ENCODE results near the gene VEZF1.

VEZF1 gene

DNA sequence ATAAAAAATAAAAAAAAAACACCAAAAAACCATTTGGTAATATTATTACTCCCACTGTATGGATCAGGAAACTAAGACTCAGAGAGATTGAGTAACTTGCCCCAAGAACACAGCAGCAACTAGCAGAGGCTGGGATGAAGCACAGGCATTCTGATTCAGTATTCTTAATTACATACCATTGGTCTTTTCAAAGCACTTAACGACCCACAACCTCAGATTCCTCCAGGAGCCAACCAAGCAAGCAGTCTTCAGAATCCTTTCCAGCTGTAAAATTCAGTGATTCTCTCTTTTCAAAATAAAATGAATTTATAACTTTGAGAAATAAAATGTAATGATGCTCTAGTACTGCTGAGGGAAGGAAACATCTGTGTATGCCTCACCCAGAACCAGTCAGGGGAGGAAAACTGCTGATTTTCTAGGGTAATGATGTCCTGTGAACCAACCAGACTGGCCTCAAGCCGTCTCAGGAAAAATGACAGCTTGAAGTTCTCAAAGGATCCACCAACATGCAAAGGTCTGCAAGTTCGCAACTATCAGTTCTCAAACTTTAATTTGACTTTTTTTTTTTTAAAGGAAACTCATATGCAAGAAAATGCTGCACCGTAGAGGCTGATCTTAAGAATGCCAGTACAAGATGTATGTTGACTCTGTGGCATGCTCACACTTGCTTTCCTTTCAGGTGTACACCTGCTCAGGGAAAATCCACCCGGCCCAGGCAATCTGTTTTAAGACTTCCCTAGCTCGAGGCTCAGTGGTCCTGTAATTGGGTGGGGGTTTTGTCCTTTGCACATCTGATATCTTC lies 41.9 kb downstream of the VEZF1 start:
- H3K4me1 ChIP-seq (ENCODE audit: control insufficient read depth in 1 of 2, insufficient read depth in 2 of 2, low read length in 2 of 2), result peaks cover 49 to 79% of the 10 kb centered on the region in 2 donors
- peak overlapping the region; percentile 91 for H3K27ac ChIP-seq (ENCODE audit: low read length)
- H3K36me3 ChIP-seq (ENCODE audit: control insufficient read depth in 1 of 2, insufficient read depth in 2 of 2, low read length in 2 of 2), result no peaks in the 10 kb centered on the region

DNA sequence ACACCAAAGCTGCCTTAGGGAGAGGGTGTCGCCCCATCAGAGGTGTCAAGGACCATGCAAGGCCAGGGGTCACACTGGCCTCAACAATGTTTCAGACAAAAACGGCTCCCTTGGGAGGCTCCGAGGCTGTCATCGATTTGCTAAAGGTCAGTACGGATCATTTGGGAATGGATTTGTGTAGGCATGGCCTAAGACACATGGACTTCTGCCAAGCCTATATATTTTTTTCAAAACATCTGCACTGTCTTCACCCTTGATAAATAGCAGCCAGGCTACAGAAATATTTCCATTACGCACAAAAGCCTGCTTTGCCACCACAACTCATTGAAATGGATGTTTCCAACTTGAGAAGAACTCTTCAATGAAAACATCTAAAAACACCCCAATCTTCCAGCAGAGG lies 43.1 kb downstream of the VEZF1 start:
- Histone ChIP-seq H3K36me3 (ENCODE audit: control insufficient read depth in 1 of 2, insufficient read depth in 2 of 2, low read length in 2 of 2) (no peaks in the 10 kb centered on the region), H3K9me3 (ENCODE audit: control insufficient read depth in 1 of 2, low read length in 2 of 2) (no peaks in the 10 kb centered on the region), H3K27ac (ENCODE audit: low read length) (peak overlapping the region; percentile 91), H3K27me3 (ENCODE audit: low read depth, low read length) (no peaks in the 10 kb centered on the region), H3K4me3 (ENCODE audit: low read depth in 1 of 2, low read length in 2 of 2) (no peak overlapping the region), H3K4me1 (ENCODE audit: control insufficient read depth in 1 of 2, insufficient read depth in 2 of 2, low read length in 2 of 2) (peaks cover 53 to 81% of the 10 kb centered on the region in 2 donors)

More for the DNA sequence above, 41.9 kb downstream of the VEZF1 start:
- H3K4me3 ChIP-seq (ENCODE audit: low read depth in 1 of 2, low read length in 2 of 2), result peak overlapping the region; percentile 59 to 73
- no peaks in the 10 kb centered on the region for H3K9me3 ChIP-seq (ENCODE audit: control insufficient read depth in 1 of 2, low read length in 2 of 2)
- H3K27me3 ChIP-seq (ENCODE audit: low read depth, low read length), result no peaks in the 10 kb centered on the region

DNA sequence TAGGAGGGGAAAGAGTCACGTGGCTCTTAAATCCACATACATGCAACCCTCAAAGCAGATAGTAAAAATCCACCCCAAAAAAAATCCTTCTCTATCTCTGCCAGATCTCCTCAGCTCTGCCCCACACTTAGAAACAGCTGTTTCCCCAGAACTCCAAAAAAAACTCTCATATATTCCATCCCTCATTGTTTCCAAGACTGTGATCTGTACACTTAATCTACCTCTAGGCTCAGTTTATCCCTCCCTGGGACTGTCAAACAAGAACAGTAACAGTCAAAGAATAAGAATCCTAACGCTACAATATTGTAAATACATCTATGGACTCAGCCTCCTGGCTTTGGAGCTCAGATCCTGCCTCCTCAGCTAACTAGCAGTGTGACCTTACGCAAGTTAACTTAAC lies 44.4 kb downstream of the VEZF1 start:
- H3K4me1 ChIP-seq (ENCODE audit: control insufficient read depth in 1 of 2, insufficient read depth in 2 of 2, low read length in 2 of 2), result peaks cover 49 to 81% of the 10 kb centered on the region in 2 donors

DNA sequence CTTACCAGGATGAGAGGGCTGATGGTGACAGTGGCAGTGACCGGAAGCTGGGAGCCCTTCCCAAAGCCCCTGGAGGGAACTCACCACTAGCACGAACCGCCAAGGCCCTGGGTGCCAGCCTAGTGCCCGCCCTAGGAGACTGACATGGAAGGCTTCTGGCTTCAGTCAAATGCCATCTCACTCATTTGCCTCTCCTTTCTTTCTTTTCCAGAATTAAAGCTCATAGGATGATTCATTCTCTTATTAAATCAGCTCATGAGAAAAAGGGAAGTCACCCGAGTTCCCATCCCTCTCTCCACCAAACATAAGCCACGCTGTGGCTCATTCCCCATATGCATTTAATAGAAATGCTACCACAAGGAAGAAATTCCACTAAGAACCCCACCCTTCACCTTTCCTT lies 44.9 kb downstream of the VEZF1 start:
- no peak overlapping the region for H3K4me3 ChIP-seq (ENCODE audit: low read depth in 1 of 2, low read length in 2 of 2)
- no peaks in the 10 kb centered on the region for H3K9me3 ChIP-seq (ENCODE audit: control insufficient read depth in 1 of 2, low read length in 2 of 2)
- no peaks in the 10 kb centered on the region for H3K27me3 ChIP-seq (ENCODE audit: low read depth, low read length)
- H3K36me3 ChIP-seq (ENCODE audit: control insufficient read depth in 1 of 2, insufficient read depth in 2 of 2, low read length in 2 of 2), result no peaks in the 10 kb centered on the region
- H3K27ac ChIP-seq (ENCODE audit: low read length), result peak overlapping the region; percentile 82
- H3K4me1 ChIP-seq (ENCODE audit: control insufficient read depth in 1 of 2, insufficient read depth in 2 of 2, low read length in 2 of 2), result peaks cover 44 to 82% of the 10 kb centered on the region in 2 donors

More for the DNA sequence above, 44.4 kb downstream of the VEZF1 start:
- peak overlapping the region; percentile 82 for H3K27ac ChIP-seq (ENCODE audit: low read length)
- H3K4me3 ChIP-seq (ENCODE audit: low read depth in 1 of 2, low read length in 2 of 2), result no peak overlapping the region
- H3K9me3 ChIP-seq (ENCODE audit: control insufficient read depth in 1 of 2, low read length in 2 of 2), result no peaks in the 10 kb centered on the region
- H3K36me3 ChIP-seq (ENCODE audit: control insufficient read depth in 1 of 2, insufficient read depth in 2 of 2, low read length in 2 of 2), result no peaks in the 10 kb centered on the region
- H3K27me3 ChIP-seq (ENCODE audit: low read depth, low read length), result no peaks in the 10 kb centered on the region

DNA sequence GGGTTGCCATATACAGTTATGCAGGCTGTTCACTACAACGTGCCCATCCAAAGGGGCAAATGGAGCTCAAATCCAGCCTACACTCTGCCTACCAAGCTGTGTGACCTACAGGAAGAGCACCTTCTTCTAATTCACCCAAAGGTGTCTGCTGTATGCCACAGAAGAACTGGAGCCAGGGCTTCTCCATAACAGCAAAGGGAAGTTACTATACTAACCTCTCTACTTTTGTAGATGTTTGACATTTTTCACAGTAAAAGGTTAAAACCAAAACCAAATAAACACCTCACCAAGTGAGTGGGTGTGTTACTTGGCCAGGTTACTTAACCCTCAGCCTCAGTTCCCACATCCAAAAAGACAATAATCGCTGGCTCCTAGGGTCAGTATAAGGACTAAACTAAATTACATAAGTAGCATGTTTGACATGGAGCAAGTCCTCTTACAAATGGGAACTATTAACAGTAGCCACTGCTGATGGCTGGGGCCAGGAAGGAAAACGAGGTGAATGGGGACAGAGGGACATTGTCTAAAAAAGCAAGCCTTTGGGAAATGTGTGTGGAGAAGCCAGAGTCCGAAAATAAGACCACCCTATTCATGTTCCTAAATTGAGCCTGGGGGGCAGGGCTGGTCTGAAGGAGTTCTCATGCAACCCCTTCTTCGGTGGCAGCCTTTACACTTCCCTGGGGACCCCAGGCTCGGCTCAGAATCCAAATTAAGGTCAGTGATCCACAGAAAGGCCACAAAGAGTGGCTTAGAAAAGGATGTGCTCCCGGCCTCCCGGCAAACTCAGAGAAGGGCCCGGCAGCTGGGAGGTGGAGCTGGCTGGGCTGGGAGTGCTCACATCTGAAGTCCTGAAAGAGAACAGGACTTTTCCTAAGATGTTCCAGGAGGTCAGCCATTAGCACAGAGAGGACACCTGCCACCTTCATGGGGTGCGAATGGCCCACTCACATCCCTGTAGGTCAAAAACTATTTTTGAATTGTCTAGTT lies 46.4 kb downstream of the VEZF1 start:
- H3K27ac ChIP-seq (ENCODE audit: low read length), result peak overlapping the region; percentile 58
- H3K9me3 ChIP-seq (ENCODE audit: control insufficient read depth in 1 of 2, low read length in 2 of 2), result no peaks in the 10 kb centered on the region
- no peaks in the 10 kb centered on the region for H3K36me3 ChIP-seq (ENCODE audit: control insufficient read depth in 1 of 2, insufficient read depth in 2 of 2, low read length in 2 of 2)
- H3K4me1 ChIP-seq (ENCODE audit: control insufficient read depth in 1 of 2, insufficient read depth in 2 of 2, low read length in 2 of 2), result peaks cover 38 to 87% of the 10 kb centered on the region in 2 donors
- H3K4me3 ChIP-seq (ENCODE audit: low read depth in 1 of 2, low read length in 2 of 2), result no peak overlapping the region
- H3K27me3 ChIP-seq (ENCODE audit: low read depth, low read length), result no peaks in the 10 kb centered on the region

DNA sequence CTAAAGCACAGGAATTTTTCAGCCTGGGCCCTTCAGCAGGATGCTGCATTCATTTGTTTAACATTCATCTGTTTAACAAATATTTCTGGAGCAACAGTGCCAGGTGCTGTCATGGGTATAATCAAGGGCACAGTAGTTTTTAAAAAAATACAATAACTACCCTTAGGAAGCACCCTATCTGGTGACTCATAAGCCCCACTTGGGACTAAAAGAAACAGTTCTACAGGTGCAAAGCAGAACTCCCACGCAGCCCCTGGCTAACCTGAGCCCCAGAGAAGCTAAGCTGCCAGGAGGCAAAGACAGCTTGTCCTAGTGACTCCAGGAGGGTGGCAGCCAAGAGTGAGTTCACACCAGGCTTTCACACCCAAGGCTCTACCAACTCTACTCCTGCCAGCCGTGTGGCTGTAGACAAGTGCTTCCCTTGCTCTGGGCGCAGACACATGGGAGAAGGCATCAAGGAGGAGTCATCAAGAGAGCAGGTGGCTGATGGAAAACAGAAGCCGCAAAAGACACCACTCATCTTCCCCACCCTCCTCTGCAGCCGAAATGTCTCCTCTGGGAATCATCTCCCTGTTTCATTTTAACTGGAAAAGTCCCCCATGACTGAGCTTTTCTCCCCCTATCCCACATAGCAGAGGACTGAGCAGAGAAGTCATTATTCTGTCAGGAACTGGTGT lies 47.3 kb downstream of the VEZF1 start:
- Histone ChIP-seq H3K36me3 (ENCODE audit: control insufficient read depth in 1 of 2, insufficient read depth in 2 of 2, low read length in 2 of 2) (peaks cover 0 to 1% of the 10 kb centered on the region in 2 donors), H3K4me1 (ENCODE audit: control insufficient read depth in 1 of 2, insufficient read depth in 2 of 2, low read length in 2 of 2) (peaks cover 37 to 89% of the 10 kb centered on the region in 2 donors), H3K9me3 (ENCODE audit: control insufficient read depth in 1 of 2, low read length in 2 of 2) (no peaks in the 10 kb centered on the region), H3K27ac (ENCODE audit: low read length) (peak overlapping the region; percentile 58), H3K4me3 (ENCODE audit: low read depth in 1 of 2, low read length in 2 of 2) (peak overlapping the region in 1 of 2 donors; percentile 28), H3K27me3 (ENCODE audit: low read depth, low read length) (no peaks in the 10 kb centered on the region)

DNA sequence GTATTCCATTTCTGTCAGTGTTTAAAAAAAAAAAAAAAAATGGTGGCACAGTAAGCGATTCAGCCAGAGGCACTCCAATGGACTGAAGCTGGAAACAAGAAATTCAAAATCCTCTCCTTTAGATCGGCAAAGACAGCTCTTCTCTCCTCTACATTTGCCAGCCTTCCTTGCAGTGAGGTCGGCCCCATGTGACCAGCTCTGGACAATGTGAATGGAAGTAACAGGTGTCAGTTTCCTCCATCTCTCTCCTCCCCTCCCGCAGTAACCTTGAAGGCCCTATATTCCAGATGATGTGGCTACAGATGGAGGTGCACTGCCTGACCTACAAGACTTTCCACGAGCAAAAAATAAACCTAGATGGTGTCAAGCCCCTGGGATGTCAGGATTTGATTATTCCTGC lies 47.8 kb downstream of the VEZF1 start:
- H3K27me3 ChIP-seq (ENCODE audit: low read depth, low read length), result no peaks in the 10 kb centered on the region
- peaks cover 38 to 88% of the 10 kb centered on the region in 2 donors for H3K4me1 ChIP-seq (ENCODE audit: control insufficient read depth in 1 of 2, insufficient read depth in 2 of 2, low read length in 2 of 2)
- peak overlapping the region in 1 of 2 donors; percentile 28 for H3K4me3 ChIP-seq (ENCODE audit: low read depth in 1 of 2, low read length in 2 of 2)
- no peaks in the 10 kb centered on the region for H3K9me3 ChIP-seq (ENCODE audit: control insufficient read depth in 1 of 2, low read length in 2 of 2)
- peaks cover 0 to 3% of the 10 kb centered on the region in 2 donors for H3K36me3 ChIP-seq (ENCODE audit: control insufficient read depth in 1 of 2, insufficient read depth in 2 of 2, low read length in 2 of 2)
- H3K27ac ChIP-seq (ENCODE audit: low read length), result peak overlapping the region; percentile 58

DNA sequence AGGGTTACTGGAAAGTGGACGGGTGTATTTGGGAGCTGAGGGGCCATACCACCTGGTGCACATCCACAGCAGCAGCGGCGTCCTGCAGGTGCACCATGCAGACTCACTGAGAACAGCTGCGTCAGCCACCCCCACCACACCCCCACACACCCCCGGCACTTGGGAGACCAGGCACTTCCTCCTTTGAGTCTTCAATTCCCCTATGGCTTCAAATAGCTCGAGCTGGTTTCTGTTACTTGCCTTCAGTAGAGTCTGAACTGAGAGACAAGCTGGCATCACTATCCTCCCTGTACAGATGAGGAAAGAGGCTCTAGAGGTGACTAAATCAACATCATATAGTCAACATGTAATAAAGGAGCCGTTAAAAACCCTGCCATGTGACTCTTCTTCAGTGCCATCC lies 48.3 kb downstream of the VEZF1 start:
- peak overlapping the region in 1 of 2 donors; percentile 24 for H3K4me3 ChIP-seq (ENCODE audit: low read depth in 1 of 2, low read length in 2 of 2)
- peaks cover 42 to 87% of the 10 kb centered on the region in 2 donors for H3K4me1 ChIP-seq (ENCODE audit: control insufficient read depth in 1 of 2, insufficient read depth in 2 of 2, low read length in 2 of 2)
- H3K36me3 ChIP-seq (ENCODE audit: control insufficient read depth in 1 of 2, insufficient read depth in 2 of 2, low read length in 2 of 2), result peaks cover 0 to 3% of the 10 kb centered on the region in 2 donors
- H3K9me3 ChIP-seq (ENCODE audit: control insufficient read depth in 1 of 2, low read length in 2 of 2), result no peaks in the 10 kb centered on the region
- H3K27me3 ChIP-seq (ENCODE audit: low read depth, low read length), result no peaks in the 10 kb centered on the region
- peak overlapping the region; percentile 58 for H3K27ac ChIP-seq (ENCODE audit: low read length)

DNA sequence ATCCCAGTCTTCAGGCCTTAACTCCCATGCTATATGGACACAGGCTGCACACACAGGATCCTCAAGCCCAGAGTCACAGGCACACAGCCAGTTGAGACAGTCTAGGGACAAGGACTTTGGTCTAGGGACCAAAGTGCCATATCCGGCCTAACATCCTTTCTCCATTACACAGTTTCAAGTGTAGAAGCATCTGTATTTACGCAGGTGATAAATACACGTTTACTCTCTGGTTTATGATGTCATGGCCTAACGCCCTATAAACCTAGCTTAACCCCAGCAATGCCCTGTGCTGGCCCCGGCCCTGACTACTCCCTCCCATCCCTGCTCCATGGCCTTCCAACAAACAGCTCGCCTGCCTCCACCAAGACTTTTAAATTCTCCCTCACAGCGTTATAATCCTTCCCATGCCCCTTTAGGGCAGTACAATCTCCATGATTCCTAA lies 50.0 kb downstream of the VEZF1 start:
- peaks cover 0 to 3% of the 10 kb centered on the region in 2 donors for H3K36me3 ChIP-seq (ENCODE audit: control insufficient read depth in 1 of 2, insufficient read depth in 2 of 2, low read length in 2 of 2)
- peak overlapping the region; percentile 57 for H3K27ac ChIP-seq (ENCODE audit: low read length)
- H3K9me3 ChIP-seq (ENCODE audit: control insufficient read depth in 1 of 2, low read length in 2 of 2), result no peaks in the 10 kb centered on the region
- no peaks in the 10 kb centered on the region for H3K27me3 ChIP-seq (ENCODE audit: low read depth, low read length)
- peaks cover 35 to 91% of the 10 kb centered on the region in 2 donors for H3K4me1 ChIP-seq (ENCODE audit: control insufficient read depth in 1 of 2, insufficient read depth in 2 of 2, low read length in 2 of 2)
- no peak overlapping the region for H3K4me3 ChIP-seq (ENCODE audit: low read depth in 1 of 2, low read length in 2 of 2)

DNA sequence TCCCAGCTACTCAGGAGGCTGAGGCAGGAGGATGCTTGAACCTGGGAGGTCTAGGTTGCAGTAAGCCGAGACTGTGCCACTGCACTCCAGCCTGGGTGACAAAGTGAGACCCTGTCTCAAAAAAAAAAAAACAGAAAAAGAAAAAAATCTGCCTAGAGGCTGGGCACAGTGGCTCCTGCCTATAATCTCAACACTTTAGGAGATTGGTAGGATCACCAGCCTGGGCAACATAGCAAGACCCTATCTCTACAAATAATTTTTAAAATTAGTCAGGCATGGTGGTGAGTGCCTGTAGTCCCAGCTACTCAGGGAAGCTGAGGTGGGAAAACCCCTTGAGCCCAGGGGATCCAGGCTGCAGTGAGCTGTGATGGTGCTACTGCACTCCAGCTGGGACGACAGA lies 50.6 kb downstream of the VEZF1 start:
- peaks cover 0 to 3% of the 10 kb centered on the region in 2 donors for H3K36me3 ChIP-seq (ENCODE audit: control insufficient read depth in 1 of 2, insufficient read depth in 2 of 2, low read length in 2 of 2)
- H3K4me3 ChIP-seq (ENCODE audit: low read depth in 1 of 2, low read length in 2 of 2), result no peak overlapping the region
- H3K27me3 ChIP-seq (ENCODE audit: low read depth, low read length), result no peaks in the 10 kb centered on the region
- no peak overlapping the region for H3K27ac ChIP-seq (ENCODE audit: low read length)
- peaks cover 32 to 95% of the 10 kb centered on the region in 2 donors for H3K4me1 ChIP-seq (ENCODE audit: control insufficient read depth in 1 of 2, insufficient read depth in 2 of 2, low read length in 2 of 2)
- no peaks in the 10 kb centered on the region for H3K9me3 ChIP-seq (ENCODE audit: control insufficient read depth in 1 of 2, low read length in 2 of 2)

Measured in muscle layer of duodenum (tissue), 2 donors.